Fibroblast of lung (primary cell): ENCODE results near the gene SAPCD2. TPM values are rescaled to one million over a fixed set of nuclear protein-coding genes. Genes with fewer than 3 reads are reported as not detected.

Experiments used
- DNase-seq, 2 donors: peaks; one replicate each; pipeline versions ENCODE4 v3.0.0 to v3.0.0-alpha.2; 2010; ENCODE audit warnings: low read depth in 2 of 2
- H2AFZ ChIP-seq: 2 replicates; pipeline ENCODE4 v1.5.1; 2012; ENCODE audit warnings: low read length, control low read depth, inconsistent platforms
- H3K27ac ChIP-seq: 2 replicates; pipeline ENCODE4 v1.5.1; 2011; ENCODE audit warnings: low read length, control low read depth; ENCODE audit not compliant: insufficient read depth
- H3K27me3 ChIP-seq: 2 replicates; pipeline ENCODE4 v1.5.1; 2011; ENCODE audit warnings: mild to moderate bottlenecking, low read length; ENCODE audit not compliant: control insufficient read depth, insufficient read depth
- H3K36me3 ChIP-seq: 2 replicates; pipeline ENCODE4 v1.5.1; 2011; ENCODE audit warnings: low read length; ENCODE audit not compliant: control insufficient read depth, insufficient read depth
- H3K4me1 ChIP-seq: 2 replicates; pipeline ENCODE4 v1.5.1; 2011; ENCODE audit warnings: low read length; ENCODE audit not compliant: control insufficient read depth, insufficient read depth; ENCODE audit errors: extremely low read depth
- H3K4me2 ChIP-seq: 2 replicates; pipeline ENCODE4 v1.5.1; 2011; ENCODE audit warnings: low read length, control low read depth; ENCODE audit not compliant: insufficient read depth; ENCODE audit errors: extremely low read depth
- H3K4me3 ChIP-seq, 4 experiments: fragments of 200-600 bp in 1 of 4; sonication (generic) in 1 of 4; replicated peaks in 1 of 4; 2 replicates each; pipeline ENCODE4 v1.5.1; 2011 to 2016; ENCODE audit warnings: low read length in 4 of 4, low read depth in 3 of 4, mild to moderate bottlenecking in 3 of 4, control low read depth in 2 of 4, inconsistent platforms in 1 of 4, mixed read lengths in 1 of 4; ENCODE audit not compliant: insufficient read depth in 1 of 4; ENCODE audit errors: control extremely low read depth in 1 of 4
- H3K79me2 ChIP-seq: 2 replicates; pipeline ENCODE4 v1.5.1; 2012; ENCODE audit warnings: mild to moderate bottlenecking, low read length, inconsistent platforms; ENCODE audit not compliant: control insufficient read depth, insufficient read depth
- H3K9ac ChIP-seq: 2 replicates; pipeline ENCODE4 v1.5.1; 2011; ENCODE audit warnings: mild to moderate bottlenecking, low read length, control low read depth; ENCODE audit not compliant: insufficient read depth
- H3K9me3 ChIP-seq: 2 replicates; pipeline ENCODE4 v1.5.1; 2012; ENCODE audit warnings: low read depth, low read length; ENCODE audit not compliant: control insufficient read depth, insufficient read depth
- H4K20me1 ChIP-seq: 2 replicates; pipeline ENCODE4 v1.5.1; 2011; ENCODE audit warnings: low read length; ENCODE audit not compliant: control insufficient read depth, insufficient read depth; ENCODE audit errors: extremely low read depth
- EZH2 ChIP-seq: IDR thresholded peaks from 2 replicates; pipeline ENCODE4 v1.5.1; 2012; ENCODE audit warnings: low read length, control low read depth, mild to moderate bottlenecking; ENCODE audit errors: missing control alignments
- polyA plus RNA-seq, 2 donors: library from polyadenylated mRNA; depleted of rRNA in 1 of 2; stranded (reverse) in 1 of 2; unstranded in 1 of 2; fragments of >200 nt; gene quantifications; 2 replicates each; pipeline ENCODE4 v1.2.1, GENCODE V29; 2011 to 2012; ENCODE audit warnings: missing spikeins in 1 of 2
- total RNA-seq: library from RNA; depleted of rRNA; stranded (reverse); fragments of >200 nt; gene quantifications from 2 replicates; pipeline ENCODE4 v1.2.1, GENCODE V29; 2014
- TF ChIP-seq, protein P1 (sequence below), 2 donors: IDR thresholded peaks in 1 of 2; conservative IDR thresholded peaks in 1 of 2; 1 replicate in 1 of 2; 2 replicates in 1 of 2; pipeline ENCODE4 v1.5.1; 2011 to 2012; ENCODE audit warnings: low read length in 2 of 2, control low read depth in 1 of 2, inconsistent platforms in 1 of 2, low read depth in 1 of 2, mild to moderate bottlenecking in 1 of 2

The SAPCD2 gene
- total and polyA plus RNA-seq, 2 donors (not counting 1 experiment from before 2014, with no cell fraction given): 0.85 to 2.8 TPM

GRCh38 chr9:137103206-137103999, 33.0 kb upstream of the SAPCD2 start:
- Histone ChIP-seq H3K27ac (no peak overlapping the region), H3K9me3 (peaks cover 7% of the 10 kb centered on the region), H3K27me3 (no peaks in the 10 kb centered on the region), H3K9ac (no peak overlapping the region), H3K79me2 (no peaks in the 10 kb centered on the region), H4K20me1 (no peaks in the 10 kb centered on the region), H3K4me1 (no peaks in the 10 kb centered on the region), H3K36me3 (peaks cover 57% of the 10 kb centered on the region), H2AFZ (no peak overlapping the region), H3K4me2 (no peak overlapping the region), H3K4me3 (no peak overlapping the region)
- TF ChIP-seq EZH2: no peak
- TF ChIP-seq, protein P1, sequence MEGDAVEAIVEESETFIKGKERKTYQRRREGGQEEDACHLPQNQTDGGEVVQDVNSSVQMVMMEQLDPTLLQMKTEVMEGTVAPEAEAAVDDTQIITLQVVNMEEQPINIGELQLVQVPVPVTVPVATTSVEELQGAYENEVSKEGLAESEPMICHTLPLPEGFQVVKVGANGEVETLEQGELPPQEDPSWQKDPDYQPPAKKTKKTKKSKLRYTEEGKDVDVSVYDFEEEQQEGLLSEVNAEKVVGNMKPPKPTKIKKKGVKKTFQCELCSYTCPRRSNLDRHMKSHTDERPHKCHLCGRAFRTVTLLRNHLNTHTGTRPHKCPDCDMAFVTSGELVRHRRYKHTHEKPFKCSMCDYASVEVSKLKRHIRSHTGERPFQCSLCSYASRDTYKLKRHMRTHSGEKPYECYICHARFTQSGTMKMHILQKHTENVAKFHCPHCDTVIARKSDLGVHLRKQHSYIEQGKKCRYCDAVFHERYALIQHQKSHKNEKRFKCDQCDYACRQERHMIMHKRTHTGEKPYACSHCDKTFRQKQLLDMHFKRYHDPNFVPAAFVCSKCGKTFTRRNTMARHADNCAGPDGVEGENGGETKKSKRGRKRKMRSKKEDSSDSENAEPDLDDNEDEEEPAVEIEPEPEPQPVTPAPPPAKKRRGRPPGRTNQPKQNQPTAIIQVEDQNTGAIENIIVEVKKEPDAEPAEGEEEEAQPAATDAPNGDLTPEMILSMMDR (conservative IDR thresholded peaks at IDR 0.05 in 1 of 2, IDR thresholded peaks at IDR 0.05 in 1 of 2; ENCODE audit: low read depth in 1 of 2, low read length in 2 of 2): no peak
- DNase-seq: no peak

GRCh38 chr9:137099231-137099630, 28.9 kb upstream of the SAPCD2 start:
- Histone ChIP-seq H3K36me3 (peaks cover 43% of the 10 kb centered on the region), H3K79me2 (no peaks in the 10 kb centered on the region), H3K9ac (no peak overlapping the region), H3K27me3 (no peaks in the 10 kb centered on the region), H3K27ac (no peak overlapping the region), H3K9me3 (peaks cover 7% of the 10 kb centered on the region), H2AFZ (no peak overlapping the region), H3K4me2 (no peak overlapping the region), H3K4me1 (no peaks in the 10 kb centered on the region), H4K20me1 (no peaks in the 10 kb centered on the region), H3K4me3 (no peak overlapping the region)
- TF ChIP-seq, protein P1 (conservative IDR thresholded peaks at IDR 0.05 in 1 of 2, IDR thresholded peaks at IDR 0.05 in 1 of 2; ENCODE audit: low read depth in 1 of 2, low read length in 2 of 2): no peak
- no peak for TF ChIP-seq EZH2
- no peak for DNase-seq

DNA sequence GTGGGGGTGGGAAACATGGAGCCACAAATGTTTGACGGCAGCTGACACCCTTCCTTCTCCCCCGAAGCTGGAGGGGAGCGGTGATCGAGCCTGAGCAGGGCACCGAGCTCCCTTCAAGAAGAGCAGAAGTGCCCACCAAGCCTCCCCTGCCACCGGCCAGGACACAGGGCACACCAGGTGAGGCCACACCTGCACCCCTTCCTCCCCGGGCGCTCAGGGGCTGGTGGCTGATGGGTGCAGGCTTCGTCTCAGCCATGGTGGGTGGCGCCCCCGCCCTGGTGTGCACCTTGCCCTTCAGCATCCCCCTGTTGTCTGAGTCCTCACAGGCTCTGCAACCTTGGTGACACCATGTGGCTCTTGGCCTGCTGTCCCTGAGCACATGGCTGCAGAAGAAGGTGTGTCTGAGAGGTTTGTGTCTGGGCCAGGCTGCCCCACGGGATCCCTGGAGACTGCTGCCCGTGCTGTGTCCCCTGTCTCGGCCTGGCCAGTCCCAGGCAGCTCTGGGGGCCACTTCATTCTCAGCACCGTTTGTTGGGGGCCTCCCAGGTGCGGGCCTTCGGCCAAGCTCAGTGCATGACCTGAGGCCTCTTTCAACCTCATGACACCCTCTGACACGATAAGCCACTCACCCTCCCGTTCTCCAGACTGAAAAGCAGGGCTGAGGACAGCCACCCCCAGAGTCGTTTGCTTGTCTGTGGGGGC, 27.6 kb upstream of the SAPCD2 start:
- no peaks in the 10 kb centered on the region for H3K27me3 ChIP-seq
- H4K20me1 ChIP-seq: no peaks in the 10 kb centered on the region
- no peak overlapping the region for H3K4me3 ChIP-seq
- H3K27ac ChIP-seq: no peak overlapping the region
- TF ChIP-seq, protein P1 (conservative IDR thresholded peaks at IDR 0.05 in 1 of 2, IDR thresholded peaks at IDR 0.05 in 1 of 2; ENCODE audit: low read depth in 1 of 2, low read length in 2 of 2): no peak
- TF ChIP-seq EZH2: no peak
- no peak for DNase-seq
- peaks cover 33% of the 10 kb centered on the region for H3K36me3 ChIP-seq
- no peaks in the 10 kb centered on the region for H3K79me2 ChIP-seq
- no peak overlapping the region for H3K9ac ChIP-seq
- H3K4me1 ChIP-seq: no peaks in the 10 kb centered on the region
- no peak overlapping the region for H3K4me2 ChIP-seq
- no peak overlapping the region for H2AFZ ChIP-seq
- peaks cover 7% of the 10 kb centered on the region for H3K9me3 ChIP-seq
